GM18498 (cell line): ENCODE results near the gene DENND2C.

Experiments used
- ATAC-seq: cut with Tn5 transposase; IDR thresholded peaks from one replicate; pipeline ENCODE4 v1.9.1; 2021; ENCODE audit warnings: mild to moderate bottlenecking, moderate library complexity; ENCODE audit not compliant: unreplicated experiment

DENND2C gene

GRCh38 chr1:114669562-114670082 is at the start of gene DENND2C:
Gene DENND2C (minus strand): TSS chr1:114670049. CDS start chr1:114625984, 44,065 bp downstream.
- peak; percentile 70 for ATAC-seq

GRCh38 chr1:114719424-114719787 is 49.6 kb upstream of the DENND2C start:
- ATAC-seq, result no peak

GRCh38 chr1:114718661-114719423 is 49.0 kb upstream of the DENND2C start:
- ATAC-seq, result no peak

- peak; percentile 96 for ATAC-seq
These were observed 46.7 kb upstream of the DENND2C start, which contains the start of gene NRAS for GRCh38 chr1:114716304-114717170. Gene NRAS (minus strand): TSS chr1:114716771. CDS start chr1:114716160, 611 bp downstream.

GRCh38 chr1:114715952-114716303 is 46.1 kb upstream of the DENND2C start:
- ATAC-seq, result peak; percentile 1

GRCh38 chr1:114712977-114713376 is 43.1 kb upstream of the DENND2C start:
- no peak for ATAC-seq

- ATAC-seq, result no peak
These were observed 40.5 kb upstream of the DENND2C start for GRCh38 chr1:114710360-114710759.

GRCh38 chr1:114707604-114708003 is 37.8 kb upstream of the DENND2C start:
- ATAC-seq, result no peak

- ATAC-seq, result peak; percentile 54
These were observed 33.4 kb upstream of the DENND2C start for GRCh38 chr1:114703242-114703641.

GRCh38 chr1:114702737-114703136 is 32.9 kb upstream of the DENND2C start:
- ATAC-seq, result no peak

GRCh38 chr1:114701931-114702330 is 32.1 kb upstream of the DENND2C start:
- no peak for ATAC-seq

GRCh38 chr1:114700036-114700600 is 30.3 kb upstream of the DENND2C start:
- ATAC-seq, result no peak

- ATAC-seq, result no peak
These were observed 27.0 kb upstream of the DENND2C start for GRCh38 chr1:114696810-114697209.

GRCh38 chr1:114695430-114696058 is 25.7 kb upstream of the DENND2C start, which contains the start of gene AMPD1:
Gene AMPD1 (minus strand): TSS chr1:114695546. CDS start chr1:114695471, 75 bp downstream.
- no peak for ATAC-seq

- no peak for ATAC-seq
These were observed 24.9 kb upstream of the DENND2C start for GRCh38 chr1:114694540-114695310.

- ATAC-seq, result no peak
These were observed 23.1 kb upstream of the DENND2C start for GRCh38 chr1:114692947-114693346.

- no peak for ATAC-seq
These were observed 21.2 kb upstream of the DENND2C start for GRCh38 chr1:114691061-114691460.

GRCh38 chr1:114690148-114690547 is 20.3 kb upstream of the DENND2C start:
- ATAC-seq, result no peak

- no peak for ATAC-seq
These were observed 18.7 kb upstream of the DENND2C start for GRCh38 chr1:114688526-114688925.

GRCh38 chr1:114685851-114686250 is 16.0 kb upstream of the DENND2C start:
- no peak for ATAC-seq
